Stimulated activated CD8-positive, alpha-beta memory T cell treated with anti-CD3 and anti-CD28 coated beads, Interleukin-4, amount 100 ng/mL, for 48 hours (primary cell): ENCODE measurements around the gene PPIE.
"Not testable (repeated sequence)": the region's sequence is repeated elsewhere in the genome, so short reads cannot be mapped to it uniquely, and the experiment has no call there.

Source experiments
- DNase-seq: peaks from one replicate; pipeline ENCODE4 v3.0.0-alpha.2; 2020

PPIE gene

DNA sequence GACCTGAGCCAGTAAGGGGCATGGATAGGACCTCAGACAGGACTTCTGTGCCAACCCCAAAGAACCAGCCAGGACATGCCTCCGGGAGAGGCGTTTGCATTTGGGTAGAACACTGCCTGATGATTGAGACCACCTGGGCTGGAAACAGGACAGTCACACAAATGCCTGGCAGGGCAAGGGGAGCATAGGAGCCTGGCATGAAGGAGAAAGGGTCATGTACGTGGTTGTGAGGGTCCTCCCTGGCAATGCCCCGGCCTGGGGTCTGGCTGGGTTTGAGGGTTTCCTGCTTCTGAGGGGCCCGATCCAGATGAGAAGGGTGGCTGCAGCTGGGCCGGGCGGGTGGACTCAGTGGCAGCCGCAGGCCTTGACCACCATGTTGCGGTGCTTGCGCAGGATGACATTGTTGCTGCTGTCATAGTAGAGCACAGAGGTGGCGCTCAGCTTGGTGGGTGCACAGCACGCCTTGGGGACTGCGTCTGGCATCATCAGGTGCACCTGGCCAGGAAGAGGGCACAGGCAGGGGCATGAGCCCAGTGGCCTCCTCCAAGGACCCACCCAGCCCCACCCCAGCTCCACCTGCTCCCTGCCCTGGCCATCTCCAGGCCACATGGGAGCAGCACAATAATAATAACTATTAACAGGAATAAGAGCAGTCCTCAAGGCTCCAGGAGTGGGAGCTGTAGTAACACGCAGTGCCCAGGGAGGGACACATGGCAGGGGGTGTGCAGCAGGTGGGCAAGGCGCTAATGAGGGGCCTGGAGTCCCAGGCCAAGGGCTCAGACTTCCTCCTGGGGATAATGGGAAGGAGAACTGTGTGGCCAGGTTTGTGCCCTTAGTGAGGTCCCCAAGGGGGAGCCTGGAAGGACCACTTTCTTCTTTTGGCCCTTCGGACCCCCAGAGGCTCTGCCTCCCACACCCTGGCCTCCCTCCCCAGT, 21.7 kb downstream of the PPIE start:
- DNase-seq, result no peak

GRCh38 chr1:39761016-39761415, 22.3 kb downstream of the PPIE start:
- DNase-seq, result no peak

DNA sequence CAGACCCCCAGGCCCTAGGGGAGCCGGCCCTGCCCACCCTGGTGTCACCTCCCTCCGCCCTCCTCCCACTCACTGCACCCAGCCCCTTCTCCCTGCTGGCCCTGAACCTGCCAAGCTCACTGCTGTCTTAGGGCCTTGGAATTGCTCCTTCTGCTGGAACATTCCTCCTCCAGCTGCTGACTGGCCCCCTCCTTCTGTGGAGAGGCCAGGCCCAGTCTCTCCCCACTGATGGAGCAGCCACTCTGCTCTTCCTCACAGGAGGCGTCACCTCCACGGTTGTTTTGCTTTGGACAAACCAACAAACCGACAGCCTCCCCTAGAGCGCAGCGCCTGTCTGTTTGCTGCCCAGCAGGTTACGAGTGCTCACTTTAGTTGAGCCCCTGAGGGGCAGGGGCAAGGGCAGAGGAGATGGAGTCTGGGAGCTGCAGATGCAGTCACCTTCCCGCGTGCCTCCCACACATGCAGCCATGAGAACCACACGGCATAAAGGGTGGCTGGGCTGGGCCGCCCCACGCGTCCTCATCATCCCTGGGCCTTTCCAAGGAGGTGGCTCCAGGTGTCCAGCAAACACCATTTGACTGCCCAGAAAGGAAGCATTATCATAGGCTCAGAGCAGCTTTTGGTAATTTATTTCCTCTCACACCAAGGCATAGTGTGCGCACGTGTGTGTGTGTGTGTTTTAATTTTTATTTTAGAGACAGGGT, 23.0 kb downstream of the PPIE start:
- DNase-seq, result no peak

DNA sequence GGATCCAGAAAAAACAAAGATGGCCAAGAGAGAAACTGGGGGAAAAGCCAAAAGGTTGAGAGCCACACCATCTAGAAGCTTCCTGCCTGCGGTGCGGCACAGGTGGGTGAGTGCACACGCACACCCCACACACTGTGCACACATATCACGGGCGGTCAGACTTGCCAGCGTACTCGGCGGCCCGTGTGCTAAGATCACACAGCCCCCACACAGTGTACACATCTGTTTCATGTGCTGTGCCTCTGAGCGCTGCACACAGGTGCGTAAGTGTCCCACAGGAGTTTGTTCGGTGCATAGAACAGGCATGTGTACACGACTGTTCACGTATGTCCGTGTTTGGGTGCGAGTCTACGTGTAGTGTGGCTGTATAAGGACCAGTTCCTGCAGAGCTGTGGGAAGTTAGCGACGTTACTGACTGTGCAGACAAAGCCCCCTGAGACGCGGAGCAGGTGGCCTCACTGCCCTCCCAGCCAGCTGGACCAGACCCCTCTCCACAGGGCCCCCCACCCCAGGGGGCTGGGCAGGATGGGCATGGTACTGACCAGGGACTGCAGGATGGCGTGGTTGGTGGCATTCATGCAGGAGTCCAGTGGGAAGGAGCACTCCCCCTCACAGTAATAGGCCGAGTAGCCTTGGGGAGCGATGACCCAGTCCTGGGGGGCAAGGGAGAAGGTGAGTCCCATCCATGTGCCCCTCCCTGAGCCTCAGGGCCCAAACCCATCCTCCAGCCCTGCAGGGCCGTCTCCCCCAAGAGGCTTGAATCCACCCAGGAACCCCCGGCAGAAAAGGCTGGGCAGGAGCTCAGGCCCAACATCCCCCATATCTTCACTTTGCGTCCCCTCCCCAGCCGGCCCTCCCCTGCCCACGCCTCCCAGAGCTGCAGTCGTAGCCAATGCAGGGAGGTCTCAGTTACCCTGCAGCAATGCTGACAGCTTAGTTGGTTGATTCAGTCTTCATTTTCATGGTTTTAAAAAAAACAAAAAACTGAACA, 24.2 kb downstream of the PPIE start:
- DNase-seq, result no peak

DNA sequence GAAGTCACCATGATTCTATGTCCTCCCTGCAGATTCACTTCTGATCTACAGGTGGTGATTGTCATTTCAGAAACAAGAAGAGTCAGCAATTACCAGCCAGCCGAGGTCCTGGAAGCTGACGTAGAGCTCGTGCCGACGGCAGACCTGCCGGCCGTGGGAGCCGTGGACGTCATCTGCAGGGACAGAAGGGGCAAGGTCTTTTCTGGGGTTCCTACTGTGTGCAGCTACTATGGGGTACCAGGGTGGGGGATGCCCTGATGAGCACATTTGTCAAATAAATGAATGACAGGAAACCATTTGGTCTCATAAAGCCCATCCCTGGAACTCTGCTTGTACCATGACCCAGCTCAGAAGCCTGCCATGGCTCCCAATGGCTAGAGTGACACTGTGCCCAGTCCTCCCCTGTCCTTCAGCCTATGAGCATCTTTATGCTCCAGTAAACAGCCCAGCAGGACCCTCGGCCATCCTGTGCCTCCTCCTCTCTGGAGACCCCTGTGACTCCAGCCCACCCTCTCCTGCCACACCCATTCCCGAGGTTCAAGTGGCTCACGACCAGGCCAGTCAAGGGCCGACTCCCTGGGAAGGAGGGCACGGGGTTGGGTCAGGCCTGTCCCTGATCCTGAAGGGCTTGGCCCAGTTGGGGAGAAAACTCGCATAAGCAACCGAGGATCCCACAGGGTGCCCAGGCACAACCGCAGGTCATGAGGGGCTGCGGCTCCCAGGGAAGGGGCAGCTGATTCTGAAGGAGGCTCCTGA, 25.1 kb downstream of the PPIE start:
- DNase-seq, result not testable (repeated sequence)

DNA sequence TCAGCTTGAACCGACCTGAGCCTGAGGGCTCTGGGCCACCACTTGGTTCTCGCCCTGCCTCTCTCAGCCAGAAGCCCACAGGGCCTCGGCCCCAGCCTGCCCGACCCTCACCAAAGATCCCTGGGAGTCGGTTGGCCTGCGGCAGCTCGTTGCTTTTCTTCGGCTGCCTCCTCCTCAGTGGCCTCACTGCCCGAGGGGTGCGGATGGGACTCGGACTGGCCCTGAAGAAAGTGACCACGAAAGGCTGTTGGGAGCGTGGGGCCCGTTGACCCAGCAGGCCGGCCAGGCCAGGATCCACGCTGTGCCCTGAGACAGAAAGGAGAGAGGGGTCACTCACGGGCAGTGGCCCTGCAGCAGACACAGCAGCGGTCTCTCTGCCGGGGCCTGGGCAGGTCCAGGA, 25.8 kb downstream of the PPIE start:
- DNase-seq, result not testable (repeated sequence)

DNA sequence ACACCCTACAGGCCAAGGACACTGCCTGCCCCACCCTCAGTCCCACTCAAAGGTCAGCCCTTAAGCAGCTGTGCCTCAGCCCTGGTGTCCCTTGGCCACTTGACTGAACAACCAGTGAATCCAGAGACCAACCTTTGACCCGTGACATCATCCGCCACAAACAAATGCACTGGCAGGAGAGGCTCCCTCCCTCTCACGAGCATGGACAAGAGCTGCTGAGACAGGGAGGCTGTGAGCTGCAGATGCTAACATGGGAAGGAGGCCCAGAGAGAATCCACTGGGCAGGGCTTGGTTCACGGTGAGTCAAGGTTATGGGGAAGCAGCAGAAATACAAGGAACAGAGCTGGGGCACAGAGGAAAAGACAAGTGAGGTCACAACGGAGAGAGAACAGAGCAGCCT, 27.8 kb downstream of the PPIE start:
- not testable (repeated sequence) for DNase-seq

DNA sequence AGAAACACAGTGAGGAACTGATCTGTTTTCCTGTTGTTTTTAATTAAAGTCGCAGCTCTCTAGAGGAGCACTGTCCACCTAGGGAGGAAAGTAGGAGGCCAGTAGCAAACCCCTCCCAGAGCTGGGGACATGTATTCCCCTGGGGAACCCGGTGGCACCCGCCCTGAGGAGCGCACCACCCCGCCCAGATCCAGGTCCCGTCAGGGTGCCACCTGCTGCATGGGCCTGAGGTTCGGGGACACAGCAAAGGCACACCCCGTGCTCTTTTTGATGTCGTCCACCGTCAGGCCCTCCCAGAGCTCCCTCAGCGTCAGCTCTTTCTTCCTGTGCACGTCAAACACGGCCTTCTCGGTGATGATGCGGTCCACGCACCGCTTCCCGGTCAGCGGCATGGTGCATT, 30.8 kb downstream of the PPIE start:
- DNase-seq, result not testable (repeated sequence)

- DNase-seq, result peak; percentile 69
Measured at GRCh38 chr1:39770100-39771021, 31.7 kb downstream of the PPIE start.

GRCh38 chr1:39771022-39771532, 32.4 kb downstream of the PPIE start, which contains the start of gene OXCT2:
OXCT2 (minus strand) TSS chr1:39771348; CDS start chr1:39771255, 93 bp downstream.
- peak; percentile 29 for DNase-seq

DNA sequence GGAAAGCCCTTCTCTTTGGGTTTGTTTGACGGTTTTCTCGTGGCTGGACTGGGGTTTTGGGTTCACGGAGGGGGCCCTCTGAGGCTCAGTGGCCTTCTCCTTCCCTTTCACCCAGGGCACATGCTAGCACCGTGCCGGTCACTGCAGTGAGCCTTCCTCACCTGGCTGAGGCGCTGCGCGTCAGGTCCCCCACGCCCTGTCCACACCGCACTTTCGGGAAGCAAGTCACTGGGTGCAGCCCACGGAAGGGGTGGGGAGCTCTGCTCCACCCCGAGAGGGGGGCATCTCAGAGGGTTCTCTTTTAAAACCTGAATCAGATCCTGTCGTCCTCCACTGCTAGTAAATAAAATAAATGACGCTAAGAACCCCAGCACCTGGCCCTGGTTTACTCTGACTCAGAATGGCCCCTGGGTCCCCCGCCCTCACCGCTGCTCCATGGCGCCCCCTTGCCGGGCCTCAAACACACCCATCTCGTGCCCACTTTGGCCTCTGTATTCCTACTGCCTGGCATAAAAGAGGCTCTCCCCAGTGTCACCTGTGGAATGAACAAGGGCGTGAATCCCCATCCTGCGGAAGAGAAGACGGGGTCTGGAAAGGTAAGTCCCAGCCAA, 34.8 kb downstream of the PPIE start:
- DNase-seq, result not testable (repeated sequence)

DNA sequence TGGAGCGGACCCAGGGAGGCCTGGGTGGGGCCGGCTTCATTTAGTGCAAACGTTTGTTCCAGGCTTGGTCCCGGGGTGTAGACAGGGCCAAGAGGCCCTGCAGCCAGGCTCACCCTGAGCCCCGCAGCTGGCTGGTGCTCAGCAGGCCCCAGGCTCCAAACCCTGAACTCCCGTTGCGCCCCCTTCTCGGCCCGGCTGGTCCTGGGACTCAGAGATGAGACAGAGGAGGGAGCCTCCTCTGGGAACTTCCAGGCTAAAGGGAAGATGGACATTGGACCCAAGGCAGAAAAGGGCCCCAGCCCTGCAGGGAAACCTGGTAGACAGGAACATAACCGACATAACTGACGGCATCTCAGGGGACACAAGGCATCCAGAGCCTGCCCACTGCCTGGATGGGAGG, 36.5 kb downstream of the PPIE start:
- DNase-seq, result not testable (repeated sequence)

GRCh38 chr1:39775676-39776399, 37.2 kb downstream of the PPIE start:
- DNase-seq, result not testable (repeated sequence)

DNA sequence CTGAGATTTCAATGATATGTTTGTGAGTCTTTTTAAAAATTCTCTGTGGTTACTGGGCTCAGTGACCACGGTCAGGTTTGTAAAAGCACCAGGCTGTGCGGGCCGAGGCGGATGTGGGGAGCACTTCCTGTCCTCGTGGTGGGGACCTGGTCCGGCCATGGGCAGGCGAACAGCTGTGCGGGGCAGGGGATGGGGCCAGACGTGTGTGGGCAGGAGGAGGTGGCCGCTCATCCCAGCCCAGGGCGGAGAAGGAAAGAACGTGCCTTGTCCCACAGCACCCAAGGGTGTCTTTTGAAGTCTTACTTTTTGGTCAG, 37.7 kb downstream of the PPIE start:
- no peak for DNase-seq

GRCh38 chr1:39776886-39777285, 38.2 kb downstream of the PPIE start:
- DNase-seq, result no peak

GRCh38 chr1:39777306-39777705, 38.6 kb downstream of the PPIE start:
- no peak for DNase-seq

GRCh38 chr1:39777896-39778295, 39.2 kb downstream of the PPIE start:
- DNase-seq, result not testable (repeated sequence)

GRCh38 chr1:39778463-39779099, 39.9 kb downstream of the PPIE start:
- DNase-seq, result not testable (repeated sequence)

GRCh38 chr1:39779137-39779536, 40.5 kb downstream of the PPIE start:
- DNase-seq, result no peak
